OCI-LY3 (cell line): Measurements from ENCODE around the gene POGZ.

ENCODE experiments used
- CTCF ChIP-seq: fragments of 200-600, 300-600 bp; sonication (generic); IDR thresholded peaks from 2 replicates; pipeline ENCODE4 v1.5.1; 2014; ENCODE audit warnings: antibody characterized with exemption, low read length, low read depth
- EZH2phosphoT487 ChIP-seq: fragments of 200-600 bp; shearing (Covaris generic); IDR thresholded peaks from 2 replicates; pipeline ENCODE4 v1.6.1; 2018; ENCODE audit warnings: antibody characterized with exemption, mixed run types, low read depth

- TF ChIP-seq EZH2phosphoT487 = no peak
- no peak for TF ChIP-seq CTCF
These were observed 42.2 kb upstream of the POGZ start for GRCh38 chr1:151501474-151501873.
